HG02840 (cell line): ENCODE data around the gene PRUNE2.
"Not testable (repeated sequence)": the region's sequence is repeated elsewhere in the genome, so short reads cannot be mapped to it uniquely, and the experiment has no call there.

Experiments used
- ATAC-seq: cut with Tn5 transposase; IDR thresholded peaks from one replicate; pipeline ENCODE4 v1.9.1; 2021; ENCODE audit warnings: mild to moderate bottlenecking, moderate library complexity, moderate number of reproducible peaks; ENCODE audit not compliant: unreplicated experiment, low FRiP score

PRUNE2 gene

GRCh38 chr9:76742890-76743289 lies 163.0 kb downstream of the PRUNE2 start:
- ATAC-seq = not testable (repeated sequence)

GRCh38 chr9:76741524-76741923 lies 164.4 kb downstream of the PRUNE2 start:
- no peak for ATAC-seq

- ATAC-seq = no peak
These were observed 167.5 kb downstream of the PRUNE2 start for GRCh38 chr9:76738402-76738801.

- no peak for ATAC-seq
These were observed 168.6 kb downstream of the PRUNE2 start for GRCh38 chr9:76737154-76737902.

- ATAC-seq = no peak
These were observed 171.2 kb downstream of the PRUNE2 start for GRCh38 chr9:76734716-76735115.

- ATAC-seq = no peak
These were observed 172.8 kb downstream of the PRUNE2 start for GRCh38 chr9:76733096-76733495.

GRCh38 chr9:76732341-76732958 lies 173.5 kb downstream of the PRUNE2 start:
- ATAC-seq = no peak

- no peak for ATAC-seq
These were observed 175.1 kb downstream of the PRUNE2 start for GRCh38 chr9:76730801-76731200.

GRCh38 chr9:76729980-76730737 lies 175.8 kb downstream of the PRUNE2 start:
- no peak for ATAC-seq

- ATAC-seq = no peak
These were observed 176.8 kb downstream of the PRUNE2 start for GRCh38 chr9:76729116-76729515.

GRCh38 chr9:76725885-76726284 lies 180.0 kb downstream of the PRUNE2 start:
- no peak for ATAC-seq

- ATAC-seq = no peak
These were observed 180.8 kb downstream of the PRUNE2 start for GRCh38 chr9:76725011-76725546.

GRCh38 chr9:76720245-76720644 lies 185.7 kb downstream of the PRUNE2 start:
- no peak for ATAC-seq

- no peak for ATAC-seq
These were observed 187.7 kb downstream of the PRUNE2 start for GRCh38 chr9:76718166-76718565.

- ATAC-seq = no peak
These were observed 188.3 kb downstream of the PRUNE2 start for GRCh38 chr9:76717613-76718012.

GRCh38 chr9:76717176-76717575 lies 188.7 kb downstream of the PRUNE2 start:
- ATAC-seq = no peak

- no peak for ATAC-seq
These were observed 189.7 kb downstream of the PRUNE2 start for GRCh38 chr9:76716085-76716672.

- no peak for ATAC-seq
These were observed 192.5 kb downstream of the PRUNE2 start for GRCh38 chr9:76713381-76713780.

- ATAC-seq = no peak
These were observed 196.9 kb downstream of the PRUNE2 start for GRCh38 chr9:76709020-76709419.

GRCh38 chr9:76707510-76707909 lies 198.4 kb downstream of the PRUNE2 start:
- ATAC-seq = no peak
